Fibroblast of lung (primary cell): Measurements from ENCODE around the gene STX4. TPM values are rescaled to one million over a fixed set of nuclear protein-coding genes. Genes with fewer than 3 reads are reported as not detected.

Experiments
- DNase-seq, 2 donors: peaks; one replicate each; pipeline versions ENCODE4 v3.0.0 to v3.0.0-alpha.2; 2010; ENCODE audit warnings: low read depth in 2 of 2
- H2AFZ ChIP-seq: 2 replicates; pipeline ENCODE4 v1.5.1; 2012; ENCODE audit warnings: low read length, control low read depth, inconsistent platforms
- H3K27ac ChIP-seq: 2 replicates; pipeline ENCODE4 v1.5.1; 2011; ENCODE audit warnings: low read length, control low read depth; ENCODE audit not compliant: insufficient read depth
- H3K27me3 ChIP-seq: 2 replicates; pipeline ENCODE4 v1.5.1; 2011; ENCODE audit warnings: mild to moderate bottlenecking, low read length; ENCODE audit not compliant: control insufficient read depth, insufficient read depth
- H3K36me3 ChIP-seq: 2 replicates; pipeline ENCODE4 v1.5.1; 2011; ENCODE audit warnings: low read length; ENCODE audit not compliant: control insufficient read depth, insufficient read depth
- H3K4me1 ChIP-seq: 2 replicates; pipeline ENCODE4 v1.5.1; 2011; ENCODE audit warnings: low read length; ENCODE audit not compliant: control insufficient read depth, insufficient read depth; ENCODE audit errors: extremely low read depth
- H3K4me2 ChIP-seq: 2 replicates; pipeline ENCODE4 v1.5.1; 2011; ENCODE audit warnings: low read length, control low read depth; ENCODE audit not compliant: insufficient read depth; ENCODE audit errors: extremely low read depth
- H3K4me3 ChIP-seq, 4 experiments: fragments of 200-600 bp in 1 of 4; sonication (generic) in 1 of 4; replicated peaks in 1 of 4; 2 replicates each; pipeline ENCODE4 v1.5.1; 2011 to 2016; ENCODE audit warnings: low read length in 4 of 4, low read depth in 3 of 4, mild to moderate bottlenecking in 3 of 4, control low read depth in 2 of 4, inconsistent platforms in 1 of 4, mixed read lengths in 1 of 4; ENCODE audit not compliant: insufficient read depth in 1 of 4; ENCODE audit errors: control extremely low read depth in 1 of 4
- H3K79me2 ChIP-seq: 2 replicates; pipeline ENCODE4 v1.5.1; 2012; ENCODE audit warnings: mild to moderate bottlenecking, low read length, inconsistent platforms; ENCODE audit not compliant: control insufficient read depth, insufficient read depth
- H3K9ac ChIP-seq: 2 replicates; pipeline ENCODE4 v1.5.1; 2011; ENCODE audit warnings: mild to moderate bottlenecking, low read length, control low read depth; ENCODE audit not compliant: insufficient read depth
- H3K9me3 ChIP-seq: 2 replicates; pipeline ENCODE4 v1.5.1; 2012; ENCODE audit warnings: low read depth, low read length; ENCODE audit not compliant: control insufficient read depth, insufficient read depth
- H4K20me1 ChIP-seq: 2 replicates; pipeline ENCODE4 v1.5.1; 2011; ENCODE audit warnings: low read length; ENCODE audit not compliant: control insufficient read depth, insufficient read depth; ENCODE audit errors: extremely low read depth
- EZH2 ChIP-seq: IDR thresholded peaks from 2 replicates; pipeline ENCODE4 v1.5.1; 2012; ENCODE audit warnings: low read length, control low read depth, mild to moderate bottlenecking; ENCODE audit errors: missing control alignments
- polyA plus RNA-seq, 2 donors: library from polyadenylated mRNA; depleted of rRNA in 1 of 2; stranded (reverse) in 1 of 2; unstranded in 1 of 2; fragments of >200 nt; gene quantifications; 2 replicates each; pipeline ENCODE4 v1.2.1, GENCODE V29; 2011 to 2012; ENCODE audit warnings: missing spikeins in 1 of 2
- total RNA-seq: library from RNA; depleted of rRNA; stranded (reverse); fragments of >200 nt; gene quantifications from 2 replicates; pipeline ENCODE4 v1.2.1, GENCODE V29; 2014
- TF ChIP-seq, protein P1 (sequence below), 2 donors: IDR thresholded peaks in 1 of 2; conservative IDR thresholded peaks in 1 of 2; 1 replicate in 1 of 2; 2 replicates in 1 of 2; pipeline ENCODE4 v1.5.1; 2011 to 2012; ENCODE audit warnings: low read length in 2 of 2, control low read depth in 1 of 2, inconsistent platforms in 1 of 2, low read depth in 1 of 2, mild to moderate bottlenecking in 1 of 2

The STX4 gene
- total and polyA plus RNA-seq, 2 donors (not counting 1 experiment from before 2014, with no cell fraction given) = 37.5 to 42.8 TPM

DNA sequence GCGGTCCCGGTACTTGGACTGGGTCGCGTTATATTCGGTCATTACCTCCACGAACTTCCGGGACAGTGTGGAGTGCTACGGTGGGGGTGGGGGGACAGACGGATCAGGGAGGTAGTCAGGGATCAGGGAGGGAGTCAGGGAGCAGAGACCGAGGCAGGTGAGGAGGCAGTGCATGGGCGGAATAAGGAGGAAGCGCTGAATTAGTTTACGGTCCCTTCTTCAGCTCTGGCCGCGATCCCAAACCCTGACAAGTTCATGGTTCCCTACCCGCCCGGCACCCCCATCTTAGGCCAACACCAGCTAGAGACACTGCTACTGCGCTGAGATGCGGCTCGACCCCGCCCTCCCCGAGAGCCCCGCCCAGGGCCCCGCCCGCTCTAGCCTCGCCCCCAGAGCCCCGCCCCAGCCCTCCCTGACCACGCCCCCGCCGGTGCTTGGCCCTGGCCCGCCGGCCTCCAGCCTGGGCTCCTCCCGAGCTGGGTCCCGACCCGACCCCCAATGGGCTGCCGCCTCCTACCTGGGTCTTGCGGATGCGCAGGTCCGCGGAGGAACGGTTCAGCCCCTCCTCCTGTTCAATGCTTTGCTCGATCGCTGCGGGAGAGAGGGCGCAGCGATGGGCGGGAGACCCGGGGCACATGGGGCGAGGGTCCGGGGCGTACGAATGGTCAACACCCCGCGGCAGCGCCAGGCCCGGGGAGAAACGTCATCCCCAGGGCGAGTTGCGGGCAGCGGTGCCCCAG lies 36.2 kb upstream of the STX4 start:
- Histone ChIP-seq H3K9ac (peak overlapping the region; percentile 75), H3K9me3 (no peaks in the 10 kb centered on the region), H3K4me3 (peak overlapping the region; percentile 55 to 71 (median 64)), H3K4me1 (peaks cover 21% of the 10 kb centered on the region), H3K79me2 (no peaks in the 10 kb centered on the region), H3K36me3 (peaks cover 4% of the 10 kb centered on the region), H3K4me2 (peak overlapping the region; percentile 96), H3K27me3 (no peaks in the 10 kb centered on the region), H3K27ac (peak overlapping the region; percentile 95), H4K20me1 (no peaks in the 10 kb centered on the region), H2AFZ (peak overlapping the region; percentile 85)
- peak; percentile 64 to 69 for DNase-seq
- TF ChIP-seq, protein P1, sequence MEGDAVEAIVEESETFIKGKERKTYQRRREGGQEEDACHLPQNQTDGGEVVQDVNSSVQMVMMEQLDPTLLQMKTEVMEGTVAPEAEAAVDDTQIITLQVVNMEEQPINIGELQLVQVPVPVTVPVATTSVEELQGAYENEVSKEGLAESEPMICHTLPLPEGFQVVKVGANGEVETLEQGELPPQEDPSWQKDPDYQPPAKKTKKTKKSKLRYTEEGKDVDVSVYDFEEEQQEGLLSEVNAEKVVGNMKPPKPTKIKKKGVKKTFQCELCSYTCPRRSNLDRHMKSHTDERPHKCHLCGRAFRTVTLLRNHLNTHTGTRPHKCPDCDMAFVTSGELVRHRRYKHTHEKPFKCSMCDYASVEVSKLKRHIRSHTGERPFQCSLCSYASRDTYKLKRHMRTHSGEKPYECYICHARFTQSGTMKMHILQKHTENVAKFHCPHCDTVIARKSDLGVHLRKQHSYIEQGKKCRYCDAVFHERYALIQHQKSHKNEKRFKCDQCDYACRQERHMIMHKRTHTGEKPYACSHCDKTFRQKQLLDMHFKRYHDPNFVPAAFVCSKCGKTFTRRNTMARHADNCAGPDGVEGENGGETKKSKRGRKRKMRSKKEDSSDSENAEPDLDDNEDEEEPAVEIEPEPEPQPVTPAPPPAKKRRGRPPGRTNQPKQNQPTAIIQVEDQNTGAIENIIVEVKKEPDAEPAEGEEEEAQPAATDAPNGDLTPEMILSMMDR (conservative IDR thresholded peaks at IDR 0.05 in 1 of 2, IDR thresholded peaks at IDR 0.05 in 1 of 2; ENCODE audit: low read depth in 1 of 2, low read length in 2 of 2) = no peak
- no peak for TF ChIP-seq EZH2

DNA sequence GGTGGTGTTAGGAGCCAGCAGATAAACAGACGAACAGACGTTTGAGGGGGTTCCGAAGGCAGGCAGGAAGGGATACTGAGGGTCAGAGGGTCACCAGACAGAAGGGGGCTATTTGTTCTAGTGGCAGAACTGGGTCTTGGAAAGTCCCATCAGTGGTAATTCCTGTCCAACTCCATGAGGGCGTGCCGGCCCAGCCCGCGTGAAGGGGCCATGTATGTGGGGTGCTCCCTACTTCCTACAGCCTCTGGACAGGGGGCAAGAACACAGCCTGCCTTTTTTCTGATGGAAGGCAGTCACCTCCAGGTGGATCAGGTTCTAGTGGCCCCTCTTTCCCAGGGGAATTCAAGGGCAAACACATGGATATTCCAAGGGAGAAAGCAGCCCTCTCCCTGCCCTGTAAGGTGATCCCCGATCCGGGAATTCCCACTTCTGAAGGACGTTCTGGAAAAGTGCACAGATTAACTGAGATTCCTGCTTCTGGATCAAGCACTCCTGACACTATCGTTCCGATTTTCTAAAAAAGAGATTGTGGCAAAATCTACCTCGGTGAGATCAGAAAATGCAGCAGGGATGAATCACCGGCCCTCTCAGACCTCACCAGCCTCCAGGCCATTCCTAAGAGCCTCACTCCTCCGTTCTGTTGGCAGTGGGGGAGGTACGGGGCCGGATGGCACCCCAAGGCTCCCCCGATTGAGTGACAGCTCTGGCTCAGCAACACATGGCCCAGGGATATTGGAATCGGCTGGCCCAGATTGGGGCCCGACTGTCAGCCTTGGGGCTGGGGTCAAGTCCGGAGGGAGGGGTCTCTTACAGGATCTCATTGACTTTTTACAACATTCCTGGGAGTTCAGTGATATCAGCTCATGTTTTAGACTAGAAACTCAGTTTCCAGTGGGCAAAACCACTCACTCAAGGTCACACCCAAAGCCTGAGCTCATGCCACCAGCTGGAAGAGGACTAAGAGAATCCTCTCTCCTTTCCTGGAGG lies 35.3 kb upstream of the STX4 start:
- no peaks in the 10 kb centered on the region for H3K27me3 ChIP-seq
- H3K9me3 ChIP-seq = no peaks in the 10 kb centered on the region
- DNase-seq = peak; percentile 59 to 92
- peak overlapping the region; percentile 22 to 67 (median 42) for H3K4me3 ChIP-seq
- no peaks in the 10 kb centered on the region for H3K79me2 ChIP-seq
- H2AFZ ChIP-seq = no peak overlapping the region
- H3K27ac ChIP-seq = peak overlapping the region; percentile 95
- TF ChIP-seq, protein P1 (conservative IDR thresholded peaks at IDR 0.05 in 1 of 2, IDR thresholded peaks at IDR 0.05 in 1 of 2; ENCODE audit: low read depth in 1 of 2, low read length in 2 of 2) = no peak
- no peak for TF ChIP-seq EZH2
- peaks cover 21% of the 10 kb centered on the region for H3K4me1 ChIP-seq
- H4K20me1 ChIP-seq = no peaks in the 10 kb centered on the region
- peaks cover 4% of the 10 kb centered on the region for H3K36me3 ChIP-seq
- peak overlapping the region; percentile 93 for H3K4me2 ChIP-seq
- peak overlapping the region; percentile 71 for H3K9ac ChIP-seq
